Stimulated activated CD8-positive, alpha-beta memory T cell treated with anti-CD3 and anti-CD28 coated beads, Interleukin-12 subunit alpha, Interleukin-12 subunit beta, amount 100 ng/mL, for 24 hours (primary cell): ENCODE data around the gene PASD1.
"Not testable (repeated sequence)": the region's sequence is repeated elsewhere in the genome, so short reads cannot be mapped to it uniquely, and the experiment has no call there.

Source experiments
- DNase-seq: peaks from one replicate; pipeline ENCODE4 v3.0.0-alpha.2; 2020; ENCODE audit errors: extremely low read depth

The PASD1 gene, protein sequence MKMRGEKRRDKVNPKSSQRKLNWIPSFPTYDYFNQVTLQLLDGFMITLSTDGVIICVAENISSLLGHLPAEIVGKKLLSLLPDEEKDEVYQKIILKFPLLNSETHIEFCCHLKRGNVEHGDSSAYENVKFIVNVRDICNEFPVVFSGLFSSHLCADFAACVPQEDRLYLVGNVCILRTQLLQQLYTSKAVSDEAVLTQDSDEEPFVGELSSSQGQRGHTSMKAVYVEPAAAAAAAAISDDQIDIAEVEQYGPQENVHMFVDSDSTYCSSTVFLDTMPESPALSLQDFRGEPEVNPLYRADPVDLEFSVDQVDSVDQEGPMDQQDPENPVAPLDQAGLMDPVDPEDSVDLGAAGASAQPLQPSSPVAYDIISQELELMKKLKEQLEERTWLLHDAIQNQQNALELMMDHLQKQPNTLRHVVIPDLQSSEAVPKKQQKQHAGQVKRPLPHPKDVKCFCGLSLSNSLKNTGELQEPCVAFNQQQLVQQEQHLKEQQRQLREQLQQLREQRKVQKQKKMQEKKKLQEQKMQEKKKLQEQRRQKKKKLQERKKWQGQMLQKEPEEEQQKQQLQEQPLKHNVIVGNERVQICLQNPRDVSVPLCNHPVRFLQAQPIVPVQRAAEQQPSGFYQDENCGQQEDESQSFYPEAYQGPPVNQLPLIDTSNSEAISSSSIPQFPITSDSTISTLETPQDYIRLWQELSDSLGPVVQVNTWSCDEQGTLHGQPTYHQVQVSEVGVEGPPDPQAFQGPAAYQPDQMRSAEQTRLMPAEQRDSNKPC

DNA sequence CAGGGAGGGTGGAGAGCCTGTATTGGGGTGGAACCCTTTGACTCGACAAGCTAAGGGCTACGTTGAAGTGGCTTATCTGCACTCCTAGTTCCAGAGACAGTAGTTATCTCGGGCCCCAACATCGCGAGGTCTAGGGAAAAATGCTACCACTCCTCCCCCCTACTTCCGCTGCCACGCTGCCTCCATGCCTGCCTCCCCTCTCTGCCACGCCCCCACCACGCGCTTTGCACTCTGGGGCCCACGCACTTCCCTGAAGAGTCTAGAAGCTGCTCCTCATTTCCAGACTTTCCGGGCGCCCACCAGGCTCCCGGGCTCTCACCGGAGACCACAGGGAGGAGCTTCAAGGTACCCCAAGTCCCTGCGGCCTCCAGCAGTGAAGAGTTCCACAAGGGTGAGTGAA is at the start of gene PASD1:
TSS of gene PASD1 (plus strand) at position 227 of the 400 bp plus-strand sequence. CDS start 37,879 bp downstream, outside the sequence.
- DNase-seq = no peak

DNA sequence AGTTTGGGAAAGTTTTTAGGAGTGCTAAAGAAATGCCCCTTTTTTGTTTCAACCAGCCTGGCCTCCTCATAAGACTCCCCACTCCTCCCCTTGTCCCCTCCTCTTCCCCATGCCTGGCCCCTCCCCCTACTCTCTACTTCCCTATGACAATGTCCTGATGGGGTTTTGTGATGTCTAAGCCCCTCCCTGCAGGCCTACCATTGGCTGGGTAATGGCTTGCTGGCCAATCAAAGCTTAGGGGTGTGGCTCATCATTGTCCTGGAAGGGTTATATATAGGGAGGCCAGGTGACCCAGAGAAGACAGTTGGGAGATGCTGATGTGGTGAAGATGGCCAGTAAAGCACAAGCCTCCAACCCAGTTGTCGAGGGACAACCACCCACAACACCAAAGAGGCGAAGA is 48.2 kb upstream of the PASD1 start:
- DNase-seq = no peak

DNA sequence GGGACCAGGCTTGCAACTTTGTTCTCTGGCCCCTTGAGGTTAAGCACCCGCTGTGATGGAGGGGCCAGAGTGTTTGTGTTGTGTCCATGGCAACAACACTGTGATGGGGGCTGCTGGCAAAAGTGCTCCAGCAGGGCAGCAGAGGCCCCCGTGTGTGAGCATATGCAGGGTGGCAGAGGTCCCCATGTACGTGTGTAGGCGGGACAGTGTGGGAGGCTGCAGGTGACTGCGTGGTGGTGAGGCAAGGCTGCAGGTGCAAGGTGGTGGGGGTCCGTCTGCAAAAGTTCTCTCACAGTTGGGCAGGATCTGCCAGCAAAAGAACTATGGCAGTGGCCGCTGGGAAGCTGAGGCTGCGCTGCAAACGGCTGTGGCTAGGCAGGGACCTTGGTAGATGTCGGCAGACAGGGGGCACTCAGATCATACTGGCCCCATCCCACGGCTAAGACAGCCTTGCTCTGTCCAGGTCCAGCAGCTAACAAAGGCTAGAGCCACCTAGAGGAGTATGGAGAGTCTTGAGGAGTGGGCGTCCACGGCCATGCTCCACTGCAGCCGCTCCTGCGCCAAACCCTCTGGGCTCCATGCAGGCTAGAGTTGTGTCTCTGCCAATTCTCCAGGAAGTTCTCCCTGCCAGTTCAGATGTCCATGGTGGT is 46.8 kb upstream of the PASD1 start:
- no peak for DNase-seq

DNA sequence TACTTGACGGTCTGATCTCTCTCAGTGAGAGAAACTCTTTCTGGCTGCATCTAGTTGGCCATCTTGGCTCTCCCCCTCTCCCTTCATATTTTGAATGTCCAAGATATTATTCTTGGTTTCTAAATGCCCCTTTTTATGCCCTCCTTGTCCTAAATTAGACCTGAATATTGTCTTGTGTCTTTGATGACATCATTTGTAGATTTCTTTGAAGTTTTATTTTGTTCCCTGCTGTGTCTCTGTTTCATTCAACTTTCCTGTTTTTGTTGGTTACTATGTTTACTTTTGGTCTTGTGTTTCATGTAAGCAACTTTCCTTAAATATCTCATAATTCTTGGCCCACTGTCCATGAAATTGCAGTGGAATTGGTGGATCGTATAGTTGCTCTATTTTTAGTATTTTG is 46.1 kb upstream of the PASD1 start:
- no peak for DNase-seq

DNA sequence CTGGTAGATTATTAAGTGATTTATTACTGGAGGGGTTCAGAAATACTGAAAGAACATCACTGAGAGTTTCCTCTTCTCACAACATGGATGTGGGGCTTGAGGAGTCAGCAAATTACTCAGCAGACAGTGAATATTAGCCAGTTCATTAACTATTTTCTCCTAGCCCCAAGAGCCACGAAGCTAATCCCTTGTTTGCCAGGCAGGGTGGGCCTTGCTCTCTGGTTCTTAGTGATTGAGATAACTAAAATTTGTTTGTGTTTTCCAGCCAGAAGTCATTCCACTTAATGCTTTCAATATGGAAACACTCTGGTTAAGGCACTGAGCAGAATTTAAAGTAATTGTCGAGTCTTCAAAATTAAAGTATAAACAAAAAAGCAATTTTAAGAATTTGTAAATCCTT is 40.1 kb upstream of the PASD1 start:
- DNase-seq = no peak

DNA sequence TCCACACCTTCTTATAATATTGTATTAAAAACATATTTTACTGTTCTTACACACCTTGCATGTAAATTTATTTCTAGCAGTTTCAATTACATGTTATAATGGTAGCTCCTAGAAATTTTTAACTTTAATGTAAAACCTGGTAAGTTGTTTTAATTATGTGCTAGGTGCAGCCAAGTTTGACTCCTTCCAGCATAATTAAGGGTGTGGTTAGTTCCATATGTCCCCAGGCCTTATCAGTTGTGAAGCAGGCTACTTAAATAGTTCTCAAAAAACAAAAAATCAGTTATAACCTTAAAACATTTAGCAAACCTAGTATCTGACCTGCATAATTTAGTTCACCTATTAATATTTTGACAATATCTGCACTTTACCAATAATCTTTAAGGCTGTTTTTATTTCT is 26.9 kb upstream of the PASD1 start:
- no peak for DNase-seq

DNA sequence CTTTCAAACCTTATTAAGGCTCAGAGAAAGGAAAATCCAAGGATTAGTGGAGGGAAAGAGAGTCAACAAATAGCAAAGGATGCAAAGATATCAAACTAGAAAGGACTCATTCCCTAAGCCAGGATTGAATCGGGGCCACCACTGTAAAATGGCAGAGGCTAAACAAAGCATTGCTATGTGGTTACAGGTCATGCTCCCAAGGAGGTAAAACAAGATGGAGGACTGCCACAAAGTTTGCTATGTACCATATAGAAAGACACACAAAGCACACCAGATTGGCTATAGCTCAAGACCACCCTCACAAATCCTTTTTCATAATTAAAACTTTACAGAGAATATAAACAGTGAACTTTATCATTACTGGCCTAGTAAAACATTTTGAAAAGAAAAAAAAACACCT is 25.9 kb upstream of the PASD1 start:
- DNase-seq = no peak

DNA sequence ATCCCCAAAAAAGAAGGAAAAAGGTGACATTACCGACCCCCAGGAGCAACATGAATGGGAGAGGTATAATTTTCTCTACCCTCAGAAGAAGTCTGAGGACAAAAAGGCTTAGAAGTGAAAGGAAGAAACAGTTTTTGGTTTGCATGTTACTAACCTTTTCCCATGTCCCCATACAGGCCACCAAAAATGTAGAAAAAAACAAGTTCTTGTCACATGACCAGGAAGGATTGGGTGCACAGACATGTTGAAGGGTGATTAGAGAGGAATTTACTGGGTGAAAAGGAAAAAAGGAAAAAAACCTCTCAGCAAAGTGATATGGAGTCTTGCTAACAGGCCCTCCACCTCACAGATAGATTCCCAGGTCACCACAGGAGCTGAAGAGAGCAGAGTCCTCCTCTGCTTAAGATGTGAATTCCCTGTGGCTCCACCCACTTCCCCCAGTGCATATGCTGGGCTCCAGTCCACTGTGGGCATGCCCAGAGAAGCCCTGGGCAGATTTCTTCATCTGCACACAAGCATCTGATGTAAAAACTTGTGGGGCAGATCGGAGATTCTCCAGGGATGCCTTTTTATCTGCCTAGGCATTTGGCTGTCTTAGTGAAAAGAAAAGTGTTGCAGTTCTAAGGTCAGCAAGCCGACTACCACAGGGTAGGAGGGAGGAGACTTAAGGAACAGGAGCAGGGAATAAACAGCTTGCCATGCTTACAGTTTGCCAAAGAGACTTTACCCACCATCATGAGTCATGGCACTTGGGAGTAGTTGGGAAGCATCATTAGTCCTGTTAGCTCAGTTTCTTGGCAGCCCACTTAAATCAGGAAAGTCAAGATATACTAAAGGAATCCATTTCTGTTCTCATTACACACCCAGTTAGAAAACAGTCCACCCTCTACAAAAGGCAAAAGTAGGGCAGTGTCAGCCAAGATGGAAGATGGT is 25.0 kb upstream of the PASD1 start:
- DNase-seq = no peak

DNA sequence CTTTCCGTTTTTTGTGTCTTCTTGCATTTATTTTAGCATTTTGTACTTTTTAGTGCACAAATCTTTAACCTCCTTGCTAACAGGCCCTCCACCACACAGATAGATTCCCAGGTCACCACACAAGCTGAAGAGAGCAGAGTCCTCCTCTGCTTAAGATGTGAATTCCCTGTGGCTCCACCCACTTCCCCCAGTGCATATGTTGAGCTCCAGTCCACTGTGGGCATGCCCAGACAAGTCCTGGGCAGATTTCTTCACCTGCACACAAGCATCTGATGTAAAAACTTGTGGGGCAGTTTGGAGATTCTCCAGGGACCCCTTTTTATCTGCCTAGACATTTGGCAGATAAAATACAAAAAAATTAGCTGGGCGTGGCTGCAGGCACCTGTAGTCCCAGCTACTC is 19.8 kb upstream of the PASD1 start:
- DNase-seq = no peak

DNA sequence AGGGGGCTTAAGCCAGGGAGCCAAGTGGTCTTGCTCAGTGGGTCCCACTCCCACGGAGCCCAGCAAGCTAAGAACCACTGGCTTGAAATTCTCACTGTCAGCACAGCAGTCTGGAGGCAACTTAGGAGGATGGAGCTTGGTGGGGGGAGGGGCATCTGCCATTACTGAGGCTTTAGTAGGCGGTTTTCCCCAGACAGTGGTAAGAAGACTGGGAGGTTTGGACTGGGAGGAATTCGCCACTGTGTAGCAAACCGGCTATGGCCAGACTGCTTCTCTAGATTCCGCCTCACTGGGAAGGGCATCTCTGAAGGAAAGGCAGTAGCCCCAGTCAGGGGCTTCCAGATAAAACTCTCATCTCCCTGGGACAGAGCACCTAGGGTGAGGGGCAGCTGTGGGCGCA is 17.2 kb upstream of the PASD1 start:
- DNase-seq = not testable (repeated sequence)

DNA sequence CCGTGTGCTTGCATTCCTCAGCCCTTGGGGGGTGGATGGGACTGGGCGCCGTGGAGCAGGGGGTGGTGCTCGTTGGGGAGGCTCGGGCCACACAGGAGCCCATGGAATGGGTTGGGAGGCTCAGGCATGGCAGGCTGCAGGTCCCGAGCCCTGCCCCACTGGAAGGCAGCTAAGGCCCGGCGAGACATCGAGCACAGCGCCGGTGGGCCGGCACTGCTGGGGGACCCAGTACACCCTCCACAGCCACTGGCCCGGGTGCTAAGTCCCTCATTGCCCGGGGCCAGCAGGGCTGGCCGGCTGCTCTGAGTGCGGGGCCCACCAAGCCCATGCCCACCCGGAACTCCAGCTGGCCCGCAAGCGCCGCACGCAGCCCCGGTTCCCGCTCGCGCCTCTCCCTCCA is 12.3 kb upstream of the PASD1 start:
- not testable (repeated sequence) for DNase-seq

DNA sequence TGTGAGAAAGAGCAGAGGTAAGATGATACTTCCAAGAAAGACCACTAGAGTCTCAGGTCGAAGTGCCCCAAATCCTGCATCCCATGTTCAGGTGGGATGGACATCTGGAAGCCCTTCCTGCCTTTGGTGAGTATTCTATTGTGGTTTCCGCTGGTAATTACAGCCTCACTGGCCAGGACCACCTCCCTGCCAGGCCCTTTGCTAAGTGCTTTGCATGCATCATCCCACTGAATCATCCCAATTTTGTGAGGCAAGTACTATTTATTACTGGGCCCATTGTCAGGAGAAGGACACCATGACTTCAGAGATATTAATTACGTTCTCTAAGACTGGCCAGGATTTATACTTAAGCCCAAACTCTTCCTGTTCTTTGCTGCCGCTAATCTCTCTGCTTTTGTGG is 10.7 kb upstream of the PASD1 start:
- no peak for DNase-seq

DNA sequence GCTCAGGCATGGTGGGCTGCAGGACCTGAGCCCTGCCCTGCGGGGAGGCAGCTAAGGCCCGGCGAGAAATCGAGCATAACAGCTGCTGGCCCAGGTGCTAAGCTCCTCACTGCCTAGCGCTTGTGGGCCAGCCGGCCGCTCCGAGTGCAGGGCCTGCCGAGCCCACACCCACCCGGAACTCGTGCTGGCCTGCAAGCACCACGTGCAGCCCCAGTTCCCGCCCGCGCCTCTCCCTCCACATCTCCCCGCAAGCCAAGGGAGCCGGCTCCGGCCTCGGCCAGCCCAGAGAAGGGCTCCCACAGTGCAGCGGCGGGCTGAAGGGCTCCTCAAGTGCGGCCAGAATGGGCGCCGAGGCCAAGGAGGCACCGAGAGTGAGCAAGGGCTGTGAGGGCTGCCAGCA is 8.2 kb upstream of the PASD1 start:
- DNase-seq = not testable (repeated sequence)

DNA sequence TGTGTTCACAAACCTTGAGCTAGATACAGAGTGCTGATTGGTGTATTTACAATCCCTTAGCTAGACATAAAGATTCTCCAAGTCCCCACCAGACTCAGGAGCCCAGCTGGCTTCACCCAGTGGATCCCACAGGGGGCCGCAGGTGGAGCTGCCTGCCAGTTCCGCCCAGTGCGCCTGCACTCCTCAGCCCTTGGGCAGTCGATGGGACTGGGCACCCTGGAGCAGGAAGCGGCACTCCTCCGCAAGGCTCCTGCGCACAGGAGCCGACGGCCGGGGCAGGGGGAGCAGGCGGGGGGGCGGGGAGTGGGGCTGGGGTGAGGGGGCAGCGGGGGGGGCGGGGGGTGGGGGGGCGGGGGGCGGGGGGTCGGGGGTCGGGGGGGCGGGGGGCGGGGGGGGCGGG is 990 bp upstream of the PASD1 start:
- not testable (repeated sequence) for DNase-seq

DNA sequence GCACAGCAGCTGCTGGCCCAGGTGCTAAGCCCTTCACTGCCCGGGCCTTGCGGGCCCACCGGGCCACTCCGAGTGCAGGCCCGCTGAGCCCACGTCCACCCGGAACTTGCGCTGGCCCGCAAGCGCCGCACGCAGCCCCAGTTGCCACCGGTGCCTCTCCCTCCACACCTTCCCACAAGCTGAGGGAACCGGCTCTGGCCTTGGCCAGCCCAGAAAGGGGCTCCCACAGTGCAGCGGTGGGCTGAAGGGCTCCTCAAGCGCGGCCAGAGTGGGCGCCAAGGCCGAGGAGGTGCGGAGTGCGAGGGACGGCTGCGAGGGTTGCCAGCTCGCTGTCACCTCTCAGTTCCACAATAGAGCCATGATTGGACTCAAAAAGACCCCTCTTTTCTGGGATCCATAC is 472 bp upstream of the PASD1 start:
- DNase-seq = not testable (repeated sequence)

DNA sequence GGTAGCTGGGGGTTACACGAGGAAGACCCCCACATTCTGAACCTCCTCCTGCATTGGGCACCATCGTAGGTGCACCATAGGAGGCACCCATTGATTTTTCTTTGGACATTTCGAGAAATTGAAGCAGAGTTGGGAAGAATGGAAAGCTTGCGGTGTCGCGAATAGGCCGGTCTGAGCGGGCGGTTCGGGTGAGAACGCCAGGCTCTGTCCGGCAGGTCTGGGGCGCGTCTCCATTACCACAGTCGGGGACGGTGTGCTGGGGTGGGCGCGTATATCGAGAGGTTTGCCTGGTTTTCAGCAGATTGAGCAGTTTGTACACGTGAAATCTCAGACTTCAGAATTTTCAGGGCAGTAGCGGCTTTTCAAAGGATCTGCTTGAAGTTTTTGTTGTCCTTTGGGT is 560 bp downstream of the PASD1 start:
- DNase-seq = no peak

DNA sequence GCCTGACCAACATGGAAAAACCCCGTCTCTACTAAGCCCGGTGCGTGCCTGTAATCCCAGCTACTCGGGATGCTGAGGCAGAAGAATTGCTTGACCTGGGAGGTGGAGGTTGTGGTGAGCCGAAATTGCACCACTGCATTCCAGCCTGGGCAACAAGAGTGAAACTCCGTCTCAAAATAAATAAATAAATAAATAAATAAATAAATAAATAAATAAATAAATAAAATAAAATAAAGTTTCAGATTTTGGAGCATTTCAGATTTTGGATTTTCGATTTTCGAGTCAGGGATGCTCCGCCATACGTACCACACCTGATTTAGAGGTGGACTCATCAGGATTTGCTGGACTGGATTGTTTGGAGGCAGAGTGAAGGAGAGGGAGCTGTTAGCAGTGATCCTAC is 3.4 kb downstream of the PASD1 start:
- DNase-seq = not testable (repeated sequence)

DNA sequence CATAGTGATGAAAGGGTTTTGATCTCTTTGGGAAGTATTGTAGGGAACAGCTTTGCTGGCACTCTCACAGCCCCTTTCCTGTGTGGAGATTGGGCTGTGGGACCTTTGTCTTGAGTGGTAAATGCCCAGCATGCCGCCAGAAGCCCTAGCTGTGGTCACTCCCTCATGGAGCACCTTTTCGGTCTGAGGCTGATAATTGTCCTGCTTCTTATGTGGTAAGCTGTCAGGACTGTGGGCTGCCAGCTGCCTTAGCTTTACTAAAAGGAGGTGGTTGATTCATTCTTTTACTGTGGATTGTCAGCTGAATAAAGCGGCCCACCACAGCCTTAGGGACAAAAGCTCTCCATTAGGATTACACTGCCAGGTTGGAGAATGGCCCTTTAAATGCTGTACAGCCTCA is 7.1 kb downstream of the PASD1 start:
- no peak for DNase-seq

DNA sequence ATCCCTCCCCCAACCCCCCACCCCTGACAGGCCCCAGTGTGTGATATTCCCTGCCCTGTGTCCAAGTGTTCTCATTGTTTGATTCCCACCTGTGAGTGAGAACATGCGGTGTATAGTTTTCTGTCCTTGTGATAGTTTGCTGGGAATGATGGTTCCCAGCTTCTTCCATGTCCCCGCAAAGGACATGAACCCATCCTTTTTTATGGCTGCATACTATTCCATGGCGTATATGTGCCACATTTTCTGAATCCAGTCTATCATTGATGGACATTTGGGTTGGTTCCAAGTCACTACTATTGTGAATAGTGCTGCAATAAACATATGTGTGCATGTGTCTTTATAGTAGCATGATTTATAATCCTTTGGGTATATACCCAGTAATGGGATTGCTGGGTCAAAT is 29.9 kb downstream of the PASD1 start:
- DNase-seq = not testable (repeated sequence)

DNA sequence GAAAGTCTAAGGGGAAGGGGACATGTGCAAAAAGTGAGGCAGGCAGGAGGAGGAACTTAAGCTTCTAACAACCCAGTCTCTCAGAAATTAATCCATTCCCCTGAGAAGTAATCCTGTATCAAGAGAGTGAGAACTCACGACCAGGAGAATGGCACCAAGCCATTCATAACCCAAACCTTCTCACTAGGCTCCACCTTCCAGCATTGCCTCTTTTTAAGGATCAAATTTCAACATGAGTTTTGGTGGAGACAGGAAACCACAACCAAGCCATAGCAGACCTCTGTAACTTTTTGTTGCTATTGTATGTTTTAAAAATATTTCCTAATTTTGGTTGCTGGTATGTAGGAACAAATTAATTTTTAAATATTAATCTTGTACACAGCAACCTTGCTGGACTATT is 32.8 kb downstream of the PASD1 start:
- no peak for DNase-seq

DNA sequence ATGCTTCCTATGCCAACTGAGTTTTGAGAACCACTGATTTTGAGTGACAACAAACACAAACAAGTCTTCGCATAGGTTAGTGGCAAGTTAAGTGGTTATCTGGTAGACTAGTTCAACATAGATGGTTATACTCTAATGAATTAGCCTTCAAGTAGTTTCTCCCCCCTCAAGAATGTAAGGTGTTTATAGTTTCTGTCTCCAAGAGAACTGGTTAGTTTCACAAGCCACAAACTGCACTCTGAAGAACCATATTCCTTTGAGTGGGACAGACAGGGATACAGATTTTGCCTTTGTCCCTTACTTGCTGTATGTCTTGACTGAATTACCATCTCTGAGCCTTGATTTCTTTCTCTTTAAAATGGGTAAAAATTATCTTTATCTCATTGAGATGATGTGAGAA is 41.5 kb downstream of the PASD1 start:
- DNase-seq = no peak

DNA sequence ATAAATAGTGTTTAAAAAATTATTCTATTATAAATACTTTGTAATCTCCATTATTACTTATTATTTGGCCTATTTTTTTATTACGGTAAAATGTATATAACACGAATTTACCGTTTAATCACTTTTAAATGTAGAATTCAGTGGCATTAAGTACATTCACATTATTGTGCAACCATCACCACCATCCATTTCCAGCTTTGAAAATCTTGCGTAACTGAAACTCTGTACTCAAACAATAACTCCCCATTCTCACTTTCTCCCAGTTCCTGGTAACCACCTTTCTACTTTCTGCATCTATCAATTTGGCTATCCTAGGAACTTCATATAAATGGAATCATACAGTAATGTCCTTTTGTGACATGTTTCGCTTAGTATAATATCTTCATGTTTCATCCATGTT is 45.7 kb downstream of the PASD1 start:
- DNase-seq = no peak
